ENCODE results near the gene ACAD11.
"Not testable (repeated sequence)": the region's sequence is repeated elsewhere in the genome, so short reads cannot be mapped to it uniquely, and the experiment has no call there.

Gene ACAD11

DNA sequence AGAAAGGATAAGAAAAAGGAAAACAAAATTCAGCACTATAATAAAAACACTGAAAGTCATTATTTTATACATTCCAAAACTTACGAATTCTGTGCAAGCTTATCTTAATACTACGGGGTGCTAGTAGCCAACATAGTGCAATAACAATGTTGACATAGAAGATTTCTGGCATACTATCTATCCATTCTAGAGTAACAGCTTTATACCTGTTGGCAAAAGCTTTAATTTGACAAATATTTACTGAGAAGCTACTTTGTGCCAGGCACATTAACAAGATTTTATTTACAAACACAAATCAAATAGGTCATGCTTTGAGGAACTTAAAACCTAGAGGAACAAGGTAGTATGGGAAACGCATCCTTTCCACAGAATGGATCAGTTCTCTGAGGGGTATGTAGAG, 61.4 kb downstream of the ACAD11 start:
- no peak for DNase-seq

DNA sequence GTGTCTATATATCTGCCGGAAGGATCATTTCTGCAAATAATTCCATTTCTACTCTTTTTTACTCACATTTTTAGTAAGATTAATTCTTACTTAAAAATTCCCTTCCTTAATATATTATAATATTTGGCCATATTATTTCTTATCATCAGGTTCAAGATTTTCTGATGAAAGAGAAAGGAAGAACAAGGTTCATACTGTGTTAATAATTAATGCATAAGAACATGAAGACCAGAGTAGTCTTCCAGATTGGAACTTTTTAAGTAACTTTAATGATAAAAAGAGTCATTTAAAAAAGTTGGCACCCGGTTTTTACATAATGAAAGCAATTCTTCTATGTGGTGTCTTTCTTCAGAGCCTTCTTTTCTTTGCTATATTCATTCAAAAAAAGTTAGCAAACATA, 61.9 kb downstream of the ACAD11 start:
- DNase-seq: no peak

DNA sequence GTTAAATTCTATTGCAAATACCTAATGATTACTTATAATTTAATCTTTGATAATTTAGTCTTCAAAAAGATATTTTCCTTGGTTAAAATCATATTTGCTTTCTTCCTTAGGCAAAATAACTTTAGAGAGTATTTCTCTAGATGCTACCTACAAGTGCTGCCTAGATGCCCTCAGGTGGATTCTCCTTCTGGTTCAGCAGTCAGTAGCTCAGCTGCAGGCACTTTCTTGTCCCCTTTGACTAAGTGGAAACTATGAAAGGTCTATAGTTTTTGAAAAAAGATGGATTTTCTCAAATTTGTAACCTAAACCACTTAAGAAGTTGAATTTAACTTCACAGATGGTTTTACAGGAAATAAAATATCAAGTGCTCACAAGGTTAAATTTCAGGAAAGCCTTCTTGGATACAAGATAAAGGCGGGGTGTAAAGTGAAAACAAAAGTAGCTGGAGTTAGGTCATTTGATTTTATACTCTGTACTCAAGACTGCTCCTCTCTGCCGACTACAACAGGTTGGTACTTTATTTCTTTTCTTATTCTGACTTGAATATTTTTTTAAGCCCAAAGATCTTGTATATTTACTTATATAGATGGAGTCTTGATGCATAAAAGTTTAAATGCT, 62.7 kb downstream of the ACAD11 start, which contains the start of gene ACKR4:
ACKR4 (plus strand) TSS at position 455 of the 618 bp plus-strand sequence. CDS start 3,128 bp downstream, outside the sequence.
- DNase-seq: no peak

DNA sequence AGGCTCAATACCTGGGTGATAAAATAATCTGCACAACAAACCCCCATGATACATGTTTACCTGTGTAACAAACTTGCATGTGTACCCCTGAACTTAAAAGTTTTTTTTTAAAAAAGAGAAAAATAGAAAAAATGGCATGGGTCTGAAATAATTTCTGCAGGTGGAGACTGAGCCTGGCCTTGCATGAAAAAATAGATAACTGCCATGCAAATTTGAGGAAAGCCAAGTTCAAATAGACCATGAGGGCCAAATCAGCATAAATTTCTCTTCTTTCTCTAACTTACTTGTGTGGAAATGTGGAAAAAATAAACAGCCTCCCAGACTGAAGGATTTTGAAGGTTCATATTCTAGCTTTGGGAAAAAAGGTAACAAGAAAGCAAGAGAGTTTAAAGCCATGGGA, 63.3 kb downstream of the ACAD11 start:
- no peak for DNase-seq

DNA sequence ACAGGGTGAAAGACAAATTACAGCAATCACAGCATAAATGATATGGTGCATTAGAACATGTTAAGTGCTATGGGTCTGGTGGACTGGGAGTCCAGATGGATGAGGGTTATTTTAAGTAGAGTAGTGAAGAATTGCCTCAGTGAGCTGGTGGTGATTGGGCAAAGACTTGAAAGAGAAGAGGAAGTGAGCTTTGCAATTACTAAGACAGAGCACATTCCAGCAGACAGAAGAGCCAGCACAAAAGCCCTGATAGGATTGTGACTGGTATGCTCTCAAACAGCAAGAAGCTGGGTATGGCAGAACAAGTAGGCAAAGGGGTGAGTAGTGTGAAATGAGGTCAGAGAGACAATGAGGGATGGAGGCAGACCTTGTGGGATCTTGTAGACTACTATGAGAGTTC, 64.6 kb downstream of the ACAD11 start:
- no peak for DNase-seq

DNA sequence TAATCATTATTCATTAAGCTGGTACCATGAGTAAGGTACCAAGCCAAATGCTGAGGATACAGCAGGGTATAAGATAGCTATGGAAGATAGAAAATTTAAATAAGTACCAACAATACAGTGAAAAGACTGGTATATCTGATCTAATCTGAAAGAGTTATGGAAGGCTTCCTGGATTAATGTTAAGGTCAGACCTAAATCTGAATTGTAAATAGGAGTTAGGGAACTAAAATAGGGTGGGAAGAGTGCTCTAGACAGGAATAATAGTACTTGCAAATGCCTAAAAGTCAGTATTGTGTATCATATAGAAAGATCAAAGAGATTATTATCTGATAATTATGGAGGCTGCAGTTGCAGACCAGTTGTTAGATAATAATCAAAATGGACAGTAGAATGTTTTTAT, 65.1 kb downstream of the ACAD11 start:
- DNase-seq: no peak

DNA sequence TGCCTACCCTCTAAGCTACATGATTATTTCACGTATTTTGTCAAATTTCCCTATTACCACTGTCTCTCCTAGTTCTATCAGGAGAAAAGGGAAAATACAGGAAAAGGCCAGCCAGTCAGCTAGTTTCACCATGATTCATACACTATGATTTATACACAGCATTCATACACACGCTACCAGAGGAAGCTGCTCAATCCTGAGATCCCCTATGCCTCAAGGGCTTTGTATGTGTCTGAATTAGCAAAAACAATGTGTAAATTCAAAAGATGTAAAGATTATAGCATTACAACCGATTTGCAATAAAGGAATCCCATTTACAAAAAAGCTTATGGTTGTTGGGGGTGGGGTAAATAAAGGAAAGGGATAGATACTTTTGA, 65.7 kb downstream of the ACAD11 start:
- no peak for DNase-seq

DNA sequence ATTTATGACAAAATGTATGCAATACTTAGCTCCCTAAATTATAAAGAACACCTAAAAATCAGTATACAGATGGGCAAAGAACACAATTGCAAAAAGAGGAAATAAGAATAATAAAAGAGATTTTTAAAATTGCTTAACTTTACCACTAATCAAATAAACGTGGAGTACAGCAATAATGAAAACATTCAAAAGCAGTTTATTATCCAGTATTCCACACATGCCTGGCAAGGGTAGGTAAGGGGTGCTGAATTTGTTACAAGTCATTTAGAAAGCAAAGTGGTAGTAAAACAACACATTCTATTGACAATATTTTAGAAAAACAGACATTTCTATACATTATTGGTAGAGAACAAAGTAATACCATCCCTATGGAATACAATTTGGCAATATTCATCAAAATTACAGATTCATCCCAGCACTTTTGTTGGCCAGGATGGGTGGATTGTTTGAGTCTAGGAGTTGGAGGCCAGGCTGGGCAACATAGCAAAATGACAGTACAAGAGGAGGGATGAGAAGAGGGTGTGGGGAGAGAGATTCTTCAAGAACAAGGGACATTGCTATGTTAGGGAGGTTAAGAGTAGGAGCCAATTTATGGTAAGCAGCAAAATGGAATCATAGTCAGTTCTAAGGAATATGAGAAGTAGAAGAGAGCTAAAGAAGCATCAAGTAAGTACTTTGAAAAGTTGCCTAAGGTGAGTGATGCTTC, 66.2 kb downstream of the ACAD11 start:
- DNase-seq: no peak

DNA sequence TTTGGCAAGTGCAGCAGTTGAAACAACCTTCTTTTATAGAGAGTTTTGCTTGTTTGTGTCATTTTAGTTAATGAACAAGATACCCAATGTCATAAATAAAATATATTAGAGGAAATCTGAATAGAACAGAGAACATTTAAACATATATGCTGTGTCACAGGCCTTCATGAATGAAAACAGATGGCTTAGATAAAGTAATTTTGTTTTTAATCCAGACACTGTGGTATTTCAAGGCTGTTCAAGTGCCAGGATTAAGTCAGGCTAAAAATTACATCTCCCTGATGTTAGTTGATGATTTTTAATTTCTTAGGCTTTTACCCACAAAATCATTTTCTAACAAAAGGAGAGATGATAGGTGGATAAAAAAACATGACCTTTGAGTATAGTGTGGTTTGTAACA, 67.4 kb downstream of the ACAD11 start:
- no peak for DNase-seq

DNA sequence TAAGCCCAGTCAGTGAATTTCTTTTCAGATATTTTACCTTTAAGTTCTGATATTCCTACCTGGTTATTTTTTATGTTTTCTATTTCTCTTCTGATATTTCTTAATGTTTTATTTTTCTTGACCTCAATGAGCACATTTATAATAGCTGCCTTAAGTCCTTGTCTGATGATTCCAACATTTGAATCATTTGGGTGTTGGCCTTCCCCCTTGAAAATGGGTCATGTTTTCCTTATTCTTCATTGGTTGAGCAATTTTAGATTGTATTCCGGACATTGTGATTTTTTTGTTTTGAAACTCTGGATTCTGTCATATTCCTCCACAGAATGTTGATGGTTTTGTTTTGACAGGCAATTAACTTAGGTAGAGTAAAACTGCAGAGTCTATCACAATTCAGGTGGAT, 72.2 kb downstream of the ACAD11 start:
- DNase-seq: no peak

DNA sequence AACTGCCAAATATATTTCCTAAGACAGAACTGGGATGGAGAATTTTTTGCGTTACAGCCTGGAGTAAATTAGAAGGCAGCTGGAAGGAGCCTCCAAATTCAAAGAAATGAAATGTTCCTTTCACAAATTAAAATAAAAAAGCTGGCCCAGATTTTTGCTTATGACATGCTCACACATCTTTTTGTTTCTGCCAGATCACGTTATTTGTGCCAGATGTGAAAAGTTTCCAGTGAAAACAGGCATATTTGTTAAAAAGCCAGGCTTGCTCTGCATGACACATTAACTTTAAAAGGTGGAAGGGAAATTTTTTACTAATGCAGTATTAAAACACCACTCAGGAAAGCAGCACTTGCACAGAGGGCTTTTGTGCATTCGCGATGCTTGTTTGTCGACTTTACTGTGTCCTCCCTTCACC, 85.8 kb downstream of the ACAD11 start:
- no peak for DNase-seq

DNA sequence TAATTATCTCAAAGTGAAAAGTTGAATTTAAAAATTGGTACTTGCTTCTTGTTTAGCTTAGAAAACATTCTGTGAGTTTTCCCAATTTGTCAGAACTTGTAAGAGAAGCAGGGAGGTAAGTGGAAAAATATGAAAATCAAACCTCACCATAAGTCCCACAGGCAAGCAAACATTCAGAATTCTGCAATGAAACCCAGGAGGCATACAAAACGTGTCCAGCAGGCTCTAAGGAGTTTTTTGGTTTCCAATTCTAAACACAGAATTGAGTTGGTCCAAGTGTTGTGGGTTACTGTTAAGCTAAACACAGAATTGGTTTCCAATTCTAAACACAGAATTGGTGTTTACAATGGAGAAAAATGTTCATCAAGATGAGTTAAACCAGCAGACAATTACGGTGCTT, 89.6 kb downstream of the ACAD11 start:
- no peak for DNase-seq

DNA sequence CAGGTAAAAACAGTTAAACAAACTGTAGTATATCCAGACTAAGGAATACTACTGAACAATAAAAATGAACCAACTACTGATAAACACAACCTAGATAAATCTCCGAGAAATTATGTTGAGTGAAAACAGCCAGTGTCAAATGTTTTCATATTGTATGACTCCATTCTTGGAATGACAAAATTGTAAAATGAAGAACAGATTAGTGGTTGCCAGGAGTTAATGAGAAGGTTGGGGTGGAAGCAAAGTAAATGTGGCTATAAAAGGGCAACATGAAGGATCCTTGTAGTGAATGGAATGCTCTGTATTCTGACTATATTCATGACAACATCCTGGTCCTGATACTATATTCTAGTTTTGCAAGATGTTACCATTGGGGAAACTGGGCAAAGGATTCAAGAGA, 90.0 kb downstream of the ACAD11 start:
- DNase-seq: no peak

DNA sequence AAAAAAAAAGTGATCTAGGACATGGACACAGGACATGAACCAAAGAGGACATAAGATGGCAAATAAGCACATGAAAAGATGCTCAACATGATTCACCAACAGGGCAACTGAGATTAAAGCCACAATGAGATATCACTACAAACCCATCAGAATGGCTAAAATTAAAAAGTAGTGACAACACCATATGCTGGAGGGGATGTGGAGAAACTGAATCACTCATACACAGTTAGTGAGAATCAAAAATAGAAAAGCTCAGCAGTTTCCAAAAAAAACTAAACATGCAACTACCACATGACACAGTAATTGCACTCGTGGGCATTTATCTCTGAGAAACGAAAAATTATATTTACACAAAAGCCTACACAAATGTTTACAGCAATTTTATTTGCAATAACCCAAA, 90.5 kb downstream of the ACAD11 start:
- no peak for DNase-seq

DNA sequence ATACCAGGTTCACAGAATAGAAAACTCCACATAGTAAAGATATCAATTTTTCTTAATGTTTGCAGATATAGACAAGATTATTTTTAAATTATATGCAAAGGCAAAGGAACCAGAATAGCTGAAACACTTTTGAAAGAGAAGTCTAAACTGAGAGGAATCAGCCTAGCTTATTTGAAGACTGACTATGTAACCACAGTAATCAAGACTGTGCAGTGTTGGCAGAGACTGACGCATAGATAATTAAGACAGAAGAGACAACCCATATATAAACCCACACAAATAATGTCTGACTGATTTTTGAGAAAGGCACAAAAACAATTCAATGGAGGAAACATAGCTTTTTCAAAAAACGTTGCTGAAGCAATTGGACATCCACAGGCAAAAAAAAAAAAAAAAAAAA, 91.2 kb downstream of the ACAD11 start:
- DNase-seq: no peak

DNA sequence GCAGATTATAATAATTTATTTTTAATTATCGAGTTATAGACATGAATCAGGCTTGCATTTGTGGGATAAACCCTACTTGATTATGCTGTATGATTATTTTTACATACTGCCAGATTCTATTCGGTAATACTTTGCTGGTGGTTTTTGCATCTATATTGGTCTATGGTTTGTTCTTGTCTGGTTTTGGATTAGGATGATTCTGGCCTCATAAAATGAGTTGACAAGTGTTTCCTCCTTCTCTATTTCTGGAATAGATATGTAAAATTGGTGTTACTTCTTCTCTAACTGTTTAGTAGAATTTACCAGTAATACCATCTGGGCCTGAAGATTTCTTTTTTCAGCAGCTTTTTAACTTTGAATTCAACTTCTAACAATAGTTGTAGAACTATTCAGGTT, 95.5 kb downstream of the ACAD11 start:
- no peak for DNase-seq

DNA sequence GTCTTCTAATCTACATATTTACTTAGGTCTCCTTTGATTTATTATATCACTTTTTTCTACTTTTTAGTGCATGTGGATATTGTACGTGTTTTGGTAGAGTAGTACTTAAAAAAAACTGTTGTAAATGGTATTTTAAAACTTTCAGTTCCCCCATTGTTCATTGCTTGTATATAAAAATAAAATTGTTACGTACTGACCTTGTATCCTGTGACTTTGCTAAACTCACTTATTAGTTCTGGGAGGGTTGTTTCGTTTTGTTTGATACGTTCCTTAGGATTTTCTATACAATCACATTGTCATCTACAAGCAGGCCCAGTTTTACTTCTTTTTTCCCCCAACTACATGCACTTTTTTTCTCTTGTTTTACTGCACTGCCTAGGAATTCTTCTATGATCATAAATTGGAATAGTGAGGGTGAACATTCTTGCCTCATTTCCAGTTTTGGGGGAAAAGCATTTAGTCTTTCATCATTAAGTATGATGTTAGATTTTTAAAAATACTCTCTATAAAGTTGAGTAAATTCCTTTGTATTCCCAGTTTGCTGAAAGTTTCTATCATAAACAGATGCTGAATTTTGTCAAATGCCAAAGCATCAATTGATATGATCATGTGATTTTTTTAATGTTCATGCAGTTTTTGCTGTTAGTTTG, 96.1 kb downstream of the ACAD11 start:
- no peak for DNase-seq

DNA sequence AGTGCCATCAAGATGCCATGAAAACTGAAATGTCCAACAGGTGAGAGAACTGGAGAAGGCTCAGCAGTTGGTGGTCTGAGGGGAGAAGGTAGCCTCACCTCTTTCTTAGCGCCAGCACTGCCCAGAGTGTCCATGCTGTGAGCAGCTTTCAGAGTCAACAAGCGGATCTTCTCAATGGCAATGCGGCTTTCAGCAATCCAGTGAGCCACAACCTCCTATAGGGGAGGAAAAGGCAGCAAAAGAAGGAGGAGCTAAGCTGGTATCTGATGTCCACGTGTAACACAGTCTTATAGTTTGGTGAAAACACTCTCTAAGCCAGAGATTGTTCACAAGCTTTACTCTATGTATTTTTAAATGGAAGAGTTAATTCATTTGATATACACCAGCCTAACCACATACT, 98.6 kb downstream of the ACAD11 start:
- no peak for DNase-seq

DNA sequence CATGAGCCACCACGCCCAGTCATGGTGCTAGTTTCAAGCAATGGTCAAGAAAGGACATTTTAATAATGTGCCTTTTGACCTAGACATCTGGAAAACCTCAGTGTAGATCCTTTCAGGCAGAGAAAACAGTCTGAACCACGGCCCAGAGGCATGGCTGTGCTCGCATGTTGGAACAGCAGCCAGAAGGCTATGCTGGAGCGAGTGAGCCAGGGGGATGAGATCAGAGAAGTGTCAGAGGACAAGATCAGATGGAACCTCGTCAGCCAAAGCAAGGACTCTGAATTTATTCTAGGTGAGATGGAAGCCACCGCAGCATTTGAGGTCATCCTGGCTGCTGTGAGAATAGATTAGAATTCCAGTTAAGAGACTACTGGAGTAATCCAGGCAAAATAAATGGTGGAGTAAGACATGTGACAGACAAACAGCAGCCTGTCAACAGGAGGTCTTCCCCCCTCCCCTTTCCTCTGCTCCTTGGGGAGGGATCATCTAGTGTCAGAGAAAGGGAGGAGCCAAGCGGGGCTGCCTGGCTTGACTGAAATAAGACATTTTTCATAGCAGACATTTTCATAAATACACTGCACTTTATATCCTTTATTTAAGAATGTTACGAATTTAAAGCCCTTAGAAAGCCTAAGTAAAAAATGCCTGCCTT, 103.0 kb downstream of the ACAD11 start:
- DNase-seq: no peak

DNA sequence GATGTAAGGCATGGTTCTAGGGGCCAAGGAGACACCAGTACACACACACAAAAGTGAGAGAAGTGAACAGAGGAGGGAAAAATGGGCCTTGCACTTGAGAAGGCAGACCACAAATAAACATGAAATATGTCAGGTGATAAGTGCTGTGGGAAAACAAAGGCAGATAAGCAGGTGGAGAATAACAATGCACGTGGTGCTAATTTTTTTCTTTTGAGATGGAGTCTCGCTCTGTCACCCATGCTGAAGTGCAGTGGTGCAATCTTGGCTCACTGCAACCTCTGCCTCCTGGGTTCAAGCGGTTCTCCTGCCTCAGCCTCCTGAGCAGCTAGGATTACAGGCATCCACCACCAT, 103.6 kb downstream of the ACAD11 start:
- DNase-seq: not testable (repeated sequence)

DNA sequence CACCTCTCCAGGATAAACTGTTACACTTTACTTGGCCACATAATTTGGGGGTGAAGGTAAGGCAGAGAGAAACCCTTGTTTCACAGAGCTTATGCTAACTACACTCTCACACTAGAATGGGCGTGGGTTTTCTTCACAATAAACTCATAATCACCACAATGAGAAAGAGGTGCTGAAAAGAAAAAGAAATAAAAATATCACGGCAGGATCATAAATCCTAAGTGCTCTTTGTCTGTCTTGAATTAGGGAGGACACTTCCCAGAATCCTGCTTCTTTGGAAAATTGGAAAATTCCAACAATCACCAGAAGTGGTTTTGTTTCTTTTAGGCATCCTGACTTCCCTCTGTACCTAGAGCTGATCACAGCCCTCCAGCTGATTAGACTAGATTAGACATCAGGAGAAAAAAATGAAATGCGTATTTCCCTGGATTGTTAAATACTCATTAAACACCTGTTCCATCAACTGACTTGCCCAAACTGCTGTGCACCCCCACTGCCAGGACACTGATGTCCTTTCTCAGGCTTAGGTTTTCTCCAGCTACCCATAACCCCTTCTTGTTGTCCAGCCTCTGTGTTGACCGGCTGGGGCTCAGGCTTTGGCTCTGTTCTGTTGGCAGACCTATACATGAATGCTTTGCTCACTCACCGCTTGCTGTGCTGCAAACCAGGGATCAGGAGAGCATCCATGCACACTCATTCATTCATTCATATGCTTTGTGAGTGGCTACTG, 104.1 kb downstream of the ACAD11 start:
- no peak for DNase-seq

DNA sequence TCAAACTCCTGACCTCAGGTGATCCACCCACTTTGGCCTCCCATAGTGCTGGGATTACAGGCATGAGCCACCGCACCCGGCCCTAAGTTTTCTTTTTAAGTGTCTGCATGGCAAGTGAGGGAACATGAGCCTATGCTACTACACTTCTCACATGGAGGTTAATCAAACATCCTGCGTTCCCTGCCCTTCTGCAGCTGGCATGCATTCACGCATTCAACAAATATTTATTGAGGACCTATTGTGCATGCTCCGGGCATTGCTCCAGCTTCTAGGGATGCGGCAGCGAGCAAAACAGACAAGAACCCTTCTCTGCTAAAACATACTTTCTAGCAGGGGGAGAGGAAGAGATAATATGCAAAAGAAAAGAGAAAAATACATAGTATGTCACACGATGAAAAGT, 105.2 kb downstream of the ACAD11 start:
- no peak for DNase-seq

DNA sequence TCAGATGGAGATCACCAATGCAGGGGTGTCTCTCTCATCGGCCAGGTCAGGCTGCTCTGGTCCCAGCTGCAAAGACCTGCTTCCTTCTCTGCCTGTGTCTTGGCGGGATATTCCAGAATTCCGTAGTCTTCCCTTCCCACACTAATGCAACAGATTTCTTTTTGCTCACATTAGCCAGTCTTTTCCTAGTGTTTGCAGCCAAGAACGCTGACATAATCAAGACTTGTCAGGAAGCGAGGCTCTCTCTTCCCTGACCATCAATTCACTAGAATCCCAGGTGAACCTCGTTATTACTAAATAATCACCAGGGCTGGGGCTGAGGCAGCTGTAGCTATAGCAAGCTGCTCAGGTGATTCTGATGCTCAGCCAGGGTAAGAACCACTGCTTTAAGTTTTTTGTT, 105.8 kb downstream of the ACAD11 start:
- no peak for DNase-seq

Data from C1 segment of cervical spinal cord (tissue), 14 donors.